D341Med (cell line): ENCODE measurements around the gene SUN5.

Experiments used
- DNase-seq: peaks from one replicate; pipeline ENCODE4 v3.0.0; 2012; ENCODE audit warnings: low spot score

The SUN5 gene

DNA sequence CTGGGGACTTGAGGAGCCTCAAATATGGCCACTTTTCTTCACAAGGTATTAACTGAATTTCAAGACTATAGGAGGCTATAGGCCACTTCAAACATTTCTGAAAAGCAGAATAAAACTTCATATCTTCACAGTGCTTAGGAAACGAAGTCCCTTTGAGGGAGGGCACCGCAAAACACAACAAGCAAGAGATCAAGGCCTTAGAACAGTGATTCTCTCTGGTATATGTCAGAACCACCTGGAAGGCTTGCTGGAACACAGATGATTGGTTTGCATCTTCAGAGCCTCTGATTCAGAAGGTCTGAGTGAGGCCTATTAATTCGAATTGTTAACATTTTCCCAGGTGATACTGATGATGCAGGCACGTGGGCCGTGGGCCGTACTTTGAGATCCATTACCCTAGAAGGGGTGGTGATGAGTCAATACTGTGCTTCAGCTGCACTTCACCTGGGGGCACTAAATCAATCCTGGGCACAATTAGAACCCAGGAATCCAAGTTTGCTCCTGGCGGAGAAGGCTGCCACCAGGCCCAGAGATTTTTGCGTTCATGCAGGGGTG is 10.7 kb downstream of the SUN5 start:
- no peak for DNase-seq

DNA sequence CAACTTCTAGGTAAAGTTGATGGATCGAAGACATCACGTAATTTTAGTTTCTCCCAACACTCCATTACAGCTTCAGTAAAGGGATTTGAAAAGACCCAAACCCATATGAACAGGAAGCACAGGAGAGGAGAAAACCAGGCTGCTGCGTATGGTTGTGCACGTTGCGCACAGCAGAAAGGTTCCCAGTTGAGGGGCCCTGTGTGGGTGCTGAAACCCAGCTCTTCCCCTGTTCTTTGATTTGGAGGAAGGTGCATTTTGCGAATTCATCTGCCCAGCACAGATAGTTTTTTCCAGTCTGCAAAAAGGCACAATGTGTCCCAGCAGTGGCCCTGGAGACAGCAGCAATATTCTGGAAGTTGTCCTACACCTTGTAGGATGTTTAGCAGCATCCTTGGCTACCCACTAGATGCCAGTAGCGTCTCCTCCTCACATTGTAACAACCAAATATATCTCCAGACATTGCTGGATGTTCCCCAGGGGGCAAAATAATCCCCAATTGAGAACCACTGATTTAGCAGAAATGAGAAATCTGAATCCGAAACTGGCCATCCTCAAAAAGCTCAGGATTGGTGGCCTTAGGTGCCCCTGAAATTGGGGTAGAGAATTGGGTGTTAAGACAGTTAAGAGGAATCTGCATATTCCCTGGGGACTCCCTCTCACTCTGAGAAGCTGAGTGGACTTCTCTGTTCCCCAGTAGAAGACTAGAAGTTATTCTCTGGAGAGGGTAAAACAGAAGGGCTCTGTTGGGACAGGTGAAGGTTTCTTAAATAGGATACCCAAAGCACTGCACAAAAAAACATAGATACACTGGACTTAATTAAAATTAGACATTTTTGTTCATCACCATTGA is 12.2 kb downstream of the SUN5 start:
- no peak for DNase-seq

GRCh38 chr20:32991383-32991782 is 12.8 kb downstream of the SUN5 start:
- no peak for DNase-seq

DNA sequence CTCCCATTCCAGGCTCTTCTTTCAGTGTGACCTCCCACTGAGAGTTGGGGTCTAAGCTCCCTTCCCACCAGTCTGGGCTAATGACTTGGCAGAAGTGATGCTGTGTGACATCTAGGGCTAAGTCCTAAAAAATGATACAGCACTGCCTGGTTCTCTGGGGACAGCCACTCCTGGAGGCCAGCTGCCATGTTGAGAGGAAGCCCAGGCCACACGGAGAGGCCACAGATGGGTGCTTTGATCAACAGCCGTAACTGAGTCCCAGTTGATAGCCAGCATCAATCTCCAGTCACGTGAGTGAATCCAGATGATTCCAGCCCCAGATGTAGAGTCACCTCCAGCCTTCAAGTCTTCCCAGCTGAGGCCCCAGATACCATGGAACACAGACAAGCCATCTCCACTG is 13.8 kb downstream of the SUN5 start:
- no peak for DNase-seq

- DNase-seq: no peak
These were observed 14.5 kb downstream of the SUN5 start for GRCh38 chr20:32989507-32990283.

- DNase-seq: no peak
These were observed 16.2 kb downstream of the SUN5 start for GRCh38 chr20:32988008-32988407.

GRCh38 chr20:32987044-32987825 is 17.0 kb downstream of the SUN5 start:
- no peak for DNase-seq

GRCh38 chr20:32986331-32986966 is 17.8 kb downstream of the SUN5 start:
- no peak for DNase-seq

GRCh38 chr20:32985596-32985995 is 18.6 kb downstream of the SUN5 start:
- DNase-seq: no peak

- no peak for DNase-seq
These were observed 19.4 kb downstream of the SUN5 start for GRCh38 chr20:32984631-32985354.

GRCh38 chr20:32984196-32984595 is 20.0 kb downstream of the SUN5 start:
- no peak for DNase-seq

GRCh38 chr20:32983459-32984112 is 20.6 kb downstream of the SUN5 start:
- no peak for DNase-seq

- DNase-seq: peak; percentile 62
These were observed 21.4 kb downstream of the SUN5 start for GRCh38 chr20:32982617-32983458.

DNA sequence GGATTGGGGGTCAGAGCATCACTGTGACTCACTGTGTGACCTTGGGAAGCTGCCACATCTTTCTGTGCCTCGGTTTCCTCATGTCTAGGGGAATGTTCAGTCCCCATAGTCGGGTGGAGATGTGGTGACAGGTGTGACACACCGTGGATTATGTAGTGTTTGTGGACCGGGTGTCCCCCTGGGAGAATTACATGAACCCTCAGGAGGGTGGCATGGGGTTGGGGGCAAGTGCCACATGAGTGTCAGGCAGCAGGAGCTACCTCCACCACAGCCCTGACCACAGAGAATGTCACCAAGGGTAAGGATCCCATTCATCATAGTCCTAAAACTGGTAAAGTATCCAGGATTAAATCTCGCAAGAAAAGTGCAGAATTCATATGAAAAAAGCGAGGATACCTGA is 23.2 kb downstream of the SUN5 start:
- no peak for DNase-seq

GRCh38 chr20:32980131-32980941 is 23.9 kb downstream of the SUN5 start:
- peak; percentile 88 for DNase-seq

GRCh38 chr20:32979201-32979998 is 24.8 kb downstream of the SUN5 start:
- no peak for DNase-seq

DNA sequence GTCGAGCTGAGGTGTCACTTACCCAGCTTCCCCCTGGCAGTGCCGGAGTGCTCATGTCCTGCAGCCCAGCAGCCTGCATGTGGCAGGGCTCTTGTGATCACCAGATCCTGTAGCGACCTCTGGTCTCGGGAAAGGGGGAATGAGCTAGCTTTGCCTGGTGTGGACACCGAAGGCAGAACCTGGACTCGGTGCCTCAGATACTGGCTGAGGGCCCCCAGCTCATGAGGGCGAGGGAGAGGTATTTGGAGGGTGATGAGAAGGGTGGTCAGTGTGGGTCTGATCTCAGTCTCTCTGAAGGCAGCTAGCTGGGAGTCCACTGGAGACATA is 26.3 kb downstream of the SUN5 start:
- DNase-seq: no peak
